Renal pelvis (tissue), 4 donors: ENCODE data around the gene ESPL1. TPM values are rescaled to one million over a fixed set of nuclear protein-coding genes. Genes with fewer than 3 reads are reported as not detected.
"Not testable (repeated sequence)": the region's sequence is repeated elsewhere in the genome, so short reads cannot be mapped to it uniquely, and the experiment has no call there.

Experiments used
- DNase-seq: peaks from one replicate; pipeline ENCODE4 v3.0.0-alpha.2; 2013
- polyA plus RNA-seq, 3 donors: library from polyadenylated mRNA; unstranded; fragments of 120-200 nt; gene quantifications; one replicate each; pipeline ENCODE4 v1.2.1, GENCODE V29; 2013; ENCODE audit not compliant: insufficient read length in 3 of 3

ESPL1 gene
- polyA plus RNA-seq, 3 donors, result 11.6 to 16.0 (median 14.3) TPM

DNA sequence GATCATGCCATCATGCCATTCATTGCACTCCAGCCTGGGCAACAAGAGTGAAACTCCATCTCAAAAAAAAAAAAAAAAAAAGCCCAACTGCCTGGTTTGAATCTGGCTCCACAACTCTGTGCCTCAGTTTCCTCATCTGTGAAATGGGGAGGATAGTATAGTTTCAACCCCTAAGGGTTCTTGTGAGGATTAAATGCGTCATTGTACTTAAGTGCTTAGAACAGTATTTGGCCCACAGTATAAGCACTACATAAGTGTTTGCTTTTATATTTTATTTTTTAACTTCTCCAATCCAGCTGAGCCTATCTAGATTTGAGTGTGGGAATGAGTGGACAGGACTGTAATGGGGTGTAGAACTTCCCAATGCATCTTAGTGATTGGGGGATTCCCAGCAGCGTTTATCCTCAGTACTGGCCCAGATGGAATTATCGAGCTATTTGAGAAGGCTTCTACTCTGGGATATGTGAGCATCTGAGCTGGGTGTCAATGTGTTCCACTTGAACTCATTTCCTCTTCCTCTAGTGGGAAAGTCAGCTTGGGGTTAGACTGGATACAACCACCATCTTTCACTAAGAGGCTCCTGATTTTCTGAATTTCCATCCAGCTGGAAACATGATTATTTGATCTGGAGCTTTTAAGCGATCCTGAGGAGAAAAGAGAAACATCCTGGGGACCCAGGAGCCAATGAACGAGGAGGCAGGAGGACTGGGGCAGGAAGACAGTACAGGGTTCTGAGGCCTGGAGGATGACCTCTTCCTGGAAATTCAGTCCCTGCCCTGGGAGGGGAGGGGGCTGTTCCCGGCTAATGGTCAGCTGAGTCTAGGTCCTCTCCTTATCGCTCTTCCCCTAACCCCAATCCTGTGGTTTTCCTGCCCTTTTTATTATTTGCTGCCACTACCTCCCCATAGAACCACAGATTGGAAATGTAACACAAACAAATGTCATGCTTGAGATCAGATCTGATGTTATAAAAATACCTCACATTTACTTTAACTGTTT lies 9.3 kb upstream of the ESPL1 start:
- DNase-seq, result no peak

DNA sequence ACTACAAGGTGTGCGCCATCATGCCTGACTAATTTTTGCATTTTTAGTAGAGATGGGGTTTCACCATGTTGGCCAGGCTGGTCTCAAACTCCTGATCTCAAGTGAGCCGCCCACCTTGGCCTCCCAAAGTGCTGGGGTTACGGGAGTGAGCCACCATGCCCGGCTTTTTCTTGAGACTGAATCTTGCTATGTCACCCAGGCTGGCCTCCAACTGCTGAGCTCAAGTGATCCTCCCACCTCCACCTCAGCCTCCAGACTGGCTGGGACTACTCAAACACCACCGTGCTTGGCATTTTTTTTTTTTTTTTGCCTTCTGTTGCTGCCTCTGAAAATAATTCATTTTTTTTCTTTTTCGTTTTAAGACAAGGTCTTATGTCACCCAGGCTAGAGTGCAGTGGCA lies 8.2 kb upstream of the ESPL1 start:
- no peak for DNase-seq

DNA sequence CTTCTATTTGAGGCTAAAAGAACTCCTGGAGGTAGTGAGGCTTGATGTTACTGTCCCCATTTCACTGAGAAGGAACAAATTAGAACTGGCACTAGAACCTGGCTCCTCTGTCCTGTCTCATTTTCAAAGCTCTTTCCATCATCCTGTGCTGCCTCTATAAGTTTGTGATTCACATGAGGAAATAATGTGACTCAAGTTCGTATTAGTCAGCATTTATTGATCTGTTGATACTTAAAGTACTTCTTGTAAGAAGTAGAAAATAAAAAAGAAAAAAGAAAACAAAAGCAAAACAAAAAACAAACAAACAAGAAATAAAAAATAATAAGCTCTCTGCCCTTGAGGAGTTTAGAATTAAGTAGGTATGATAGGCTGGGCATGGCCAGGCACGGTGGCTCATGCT lies 2.3 kb upstream of the ESPL1 start:
- no peak for DNase-seq

DNA sequence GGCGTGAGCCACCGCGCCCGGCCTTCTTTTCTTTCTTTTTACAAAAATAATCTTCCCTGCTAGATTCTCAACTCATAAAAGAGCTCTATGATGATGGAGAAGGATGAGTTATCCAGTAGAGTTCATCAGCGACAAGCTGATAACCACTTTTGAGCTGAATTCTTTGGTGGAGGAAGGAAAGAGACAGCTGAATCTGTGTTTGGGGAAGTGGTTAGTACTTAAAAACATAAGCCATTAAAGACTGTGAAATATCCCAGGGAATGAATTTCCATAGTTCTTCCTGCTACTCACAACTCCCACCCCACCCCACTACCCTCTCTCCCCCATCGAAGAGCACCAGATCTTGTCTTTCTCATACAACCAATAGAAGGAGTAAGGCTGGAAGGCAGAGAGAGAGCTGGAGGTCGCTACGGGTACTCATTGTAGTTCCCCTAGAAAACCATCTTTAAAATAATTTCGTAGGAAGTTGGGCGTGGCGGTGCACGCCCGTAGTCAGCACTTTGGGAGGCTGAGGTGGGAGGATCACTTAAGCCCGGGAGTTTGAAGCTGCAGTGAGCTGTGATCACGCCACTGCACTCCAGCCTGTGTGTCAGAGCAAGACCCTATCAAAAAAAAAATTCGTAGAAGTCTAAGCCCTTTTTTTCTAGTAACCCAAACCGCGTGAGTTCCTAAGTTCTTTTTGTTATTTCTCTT lies 647 bp upstream of the ESPL1 start:
- no peak for DNase-seq

DNA sequence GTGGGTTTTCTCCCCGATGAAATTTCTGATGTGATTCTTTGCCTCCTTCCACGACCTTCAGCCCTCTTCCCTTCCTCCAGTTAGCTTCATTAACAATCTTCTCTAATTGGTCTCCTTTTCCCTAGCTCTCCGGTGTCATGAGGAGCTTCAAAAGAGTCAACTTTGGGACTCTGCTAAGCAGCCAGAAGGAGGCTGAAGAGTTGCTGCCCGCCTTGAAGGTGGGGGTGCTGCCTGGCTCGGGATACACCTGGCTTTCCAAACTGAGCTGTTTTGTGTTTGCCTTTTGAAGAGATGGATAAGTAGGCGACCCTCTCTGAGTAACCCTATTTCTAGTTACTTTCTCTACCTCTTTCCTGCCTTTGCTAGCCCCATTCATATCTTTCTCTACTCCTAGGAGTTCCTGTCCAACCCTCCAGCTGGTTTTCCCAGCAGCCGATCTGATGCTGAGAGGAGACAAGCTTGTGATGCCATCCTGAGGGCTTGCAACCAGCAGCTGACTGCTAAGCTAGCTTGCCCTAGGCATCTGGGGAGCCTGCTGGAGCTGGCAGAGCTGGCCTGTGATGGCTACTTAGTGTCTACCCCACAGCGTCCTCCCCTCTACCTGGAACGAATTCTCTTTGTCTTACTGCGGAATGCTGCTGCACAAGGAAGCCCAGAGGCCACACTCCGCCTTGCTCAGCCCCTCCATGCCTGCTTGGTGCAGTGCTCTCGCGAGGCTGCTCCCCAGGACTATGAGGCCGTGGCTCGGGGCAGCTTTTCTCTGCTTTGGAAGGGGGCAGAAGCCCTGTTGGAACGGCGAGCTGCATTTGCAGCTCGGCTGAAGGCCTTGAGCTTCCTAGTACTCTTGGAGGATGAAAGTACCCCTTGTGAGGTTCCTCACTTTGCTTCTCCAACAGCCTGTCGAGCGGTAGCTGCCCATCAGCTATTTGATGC lies 797 bp downstream of the ESPL1 start:
- no peak for DNase-seq

DNA sequence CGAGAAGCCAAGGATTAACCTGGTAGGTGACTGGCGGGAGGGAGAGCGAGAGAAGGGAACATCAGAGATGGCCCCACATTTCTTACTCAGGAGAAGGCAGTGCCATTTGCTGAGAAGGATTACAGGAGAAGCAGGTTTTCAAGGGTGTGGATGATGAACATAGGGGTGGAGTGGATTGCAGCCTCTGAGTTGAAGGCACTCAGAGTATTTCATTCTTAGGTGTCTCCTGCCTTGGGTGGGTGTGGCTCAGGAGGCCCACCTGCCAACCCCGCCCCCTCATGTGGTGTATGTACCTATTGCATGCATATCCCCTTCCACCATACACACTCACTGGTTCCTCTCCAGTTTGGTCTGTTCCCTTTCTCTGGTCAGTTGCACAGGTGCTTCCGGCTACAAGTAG lies 6.3 kb downstream of the ESPL1 start:
- DNase-seq, result no peak

DNA sequence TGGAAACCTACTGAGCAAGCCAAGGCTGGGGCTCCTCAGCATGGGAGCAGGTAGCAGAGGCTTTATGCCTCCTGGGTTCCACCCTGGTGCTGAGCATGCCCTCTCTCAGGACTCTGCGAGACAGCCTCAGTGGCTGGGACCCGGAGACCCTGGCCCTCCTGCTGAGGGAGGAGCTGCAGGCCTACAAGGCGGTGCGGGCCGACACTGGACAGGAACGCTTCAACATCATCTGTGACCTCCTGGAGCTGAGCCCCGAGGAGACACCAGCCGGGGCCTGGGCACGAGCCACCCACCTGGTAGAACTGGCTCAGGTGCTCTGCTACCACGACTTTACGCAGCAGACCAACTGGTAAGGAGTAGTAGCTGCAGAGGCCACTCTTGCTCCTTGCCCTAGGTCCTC lies 8.4 kb downstream of the ESPL1 start:
- no peak for DNase-seq

DNA sequence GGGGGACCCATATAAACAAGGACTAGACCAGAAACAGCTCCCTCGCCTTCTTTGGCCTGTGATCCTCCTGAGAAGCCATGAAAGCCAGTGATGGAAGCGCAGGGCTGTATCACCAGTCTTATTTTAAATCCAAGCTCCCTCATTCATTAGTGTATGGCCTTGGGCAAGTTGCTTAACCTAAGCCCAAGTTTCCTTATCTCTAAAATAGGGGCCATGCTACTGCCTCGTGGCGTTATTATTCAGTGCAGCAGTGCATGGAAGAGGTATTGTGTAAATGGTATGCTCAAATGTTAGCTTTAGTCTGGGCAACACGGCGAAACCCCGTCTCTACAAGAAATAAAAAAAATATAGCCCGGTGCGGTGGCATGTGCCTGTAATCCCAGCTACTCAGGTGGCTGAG lies 9.9 kb downstream of the ESPL1 start:
- no peak for DNase-seq

DNA sequence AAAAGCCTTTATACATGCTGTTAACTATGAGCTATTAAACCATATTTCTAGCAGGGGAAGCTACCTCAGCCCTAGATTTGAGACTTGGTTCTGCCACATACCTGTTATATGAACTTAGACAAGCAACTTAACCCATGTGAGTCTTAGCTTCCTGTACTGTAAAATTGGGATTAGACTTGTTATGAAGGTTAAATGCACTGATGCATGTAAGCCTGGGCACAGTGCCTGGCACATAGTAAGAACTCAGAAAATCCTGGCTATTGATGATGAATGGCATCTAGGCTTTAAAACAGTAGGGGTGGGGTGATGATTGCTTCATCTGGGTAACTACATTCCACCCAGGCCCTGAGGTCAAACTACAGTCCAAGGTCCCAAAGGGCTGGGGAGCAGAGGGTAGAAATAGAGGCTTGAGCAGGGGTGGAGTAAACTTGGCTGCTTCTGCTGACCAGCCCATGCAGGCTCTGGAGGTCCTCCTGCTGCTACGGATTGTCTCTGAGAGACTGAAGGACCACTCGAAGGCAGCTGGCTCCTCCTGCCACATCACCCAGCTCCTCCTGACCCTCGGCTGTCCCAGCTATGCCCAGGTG lies 11.3 kb downstream of the ESPL1 start:
- no peak for DNase-seq

DNA sequence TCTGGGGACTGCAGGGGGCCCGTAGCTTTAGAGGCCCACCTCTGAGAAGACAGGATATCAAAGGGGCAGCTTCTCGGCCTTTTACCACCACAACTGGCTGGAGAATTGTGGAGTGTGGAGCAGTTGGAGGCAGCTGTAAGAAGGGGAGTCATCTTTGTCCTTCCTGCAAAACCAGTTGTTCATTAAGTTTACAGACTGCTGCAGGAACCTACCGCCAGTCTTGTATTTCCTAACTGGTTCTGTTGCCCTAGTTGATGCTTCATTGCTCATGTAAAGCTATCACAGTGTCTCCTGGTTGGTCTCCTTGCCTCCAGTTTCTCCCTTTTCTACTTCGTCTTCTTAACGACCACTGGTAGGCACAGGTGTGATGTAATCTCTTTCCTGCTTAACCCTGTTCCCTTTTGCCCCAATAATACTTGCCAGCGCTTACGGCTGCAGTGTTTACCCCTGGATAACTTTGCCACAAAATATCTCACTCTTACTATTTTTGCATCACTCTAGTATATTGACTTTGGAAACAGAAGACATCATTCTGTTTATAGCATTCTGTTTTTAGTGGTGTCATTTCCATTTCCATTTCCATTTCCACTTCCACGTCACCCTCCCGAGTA lies 11.9 kb downstream of the ESPL1 start:
- no peak for DNase-seq

DNA sequence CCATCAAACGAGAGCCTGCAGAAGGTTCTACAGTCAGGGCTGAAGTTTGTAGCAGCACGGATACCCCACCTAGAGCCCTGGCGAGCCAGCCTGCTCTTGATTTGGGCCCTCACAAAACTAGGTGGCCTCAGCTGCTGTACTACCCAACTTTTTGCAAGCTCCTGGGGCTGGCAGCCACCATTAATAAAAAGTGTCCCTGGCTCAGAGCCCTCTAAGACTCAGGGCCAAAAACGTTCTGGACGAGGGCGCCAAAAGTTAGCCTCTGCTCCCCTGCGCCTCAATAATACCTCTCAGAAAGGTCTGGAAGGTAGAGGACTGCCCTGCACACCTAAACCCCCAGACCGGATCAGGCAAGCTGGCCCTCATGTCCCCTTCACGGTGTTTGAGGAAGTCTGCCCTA lies 18.3 kb downstream of the ESPL1 start:
- no peak for DNase-seq

DNA sequence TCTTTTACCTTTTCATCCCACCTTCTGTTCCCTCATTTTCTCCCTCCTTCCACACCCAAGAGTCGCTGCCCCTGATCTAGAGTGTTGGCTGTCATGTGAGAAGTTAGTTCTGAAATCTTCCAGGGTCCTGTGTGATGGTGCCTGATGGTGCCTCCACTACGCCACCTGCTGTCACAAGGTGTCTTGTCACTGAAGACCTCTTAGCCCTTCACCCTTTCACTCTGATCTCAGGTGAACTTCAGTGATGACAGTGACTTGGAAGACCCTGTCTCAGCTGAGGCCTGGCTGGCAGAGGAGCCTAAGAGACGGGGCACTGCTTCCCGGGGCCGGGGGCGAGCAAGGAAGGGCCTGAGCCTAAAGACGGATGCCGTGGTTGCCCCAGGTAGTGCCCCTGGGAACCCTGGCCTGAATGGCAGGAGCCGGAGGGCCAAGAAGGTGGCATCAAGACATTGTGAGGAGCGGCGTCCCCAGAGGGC lies 19.7 kb downstream of the ESPL1 start:
- DNase-seq, result no peak

DNA sequence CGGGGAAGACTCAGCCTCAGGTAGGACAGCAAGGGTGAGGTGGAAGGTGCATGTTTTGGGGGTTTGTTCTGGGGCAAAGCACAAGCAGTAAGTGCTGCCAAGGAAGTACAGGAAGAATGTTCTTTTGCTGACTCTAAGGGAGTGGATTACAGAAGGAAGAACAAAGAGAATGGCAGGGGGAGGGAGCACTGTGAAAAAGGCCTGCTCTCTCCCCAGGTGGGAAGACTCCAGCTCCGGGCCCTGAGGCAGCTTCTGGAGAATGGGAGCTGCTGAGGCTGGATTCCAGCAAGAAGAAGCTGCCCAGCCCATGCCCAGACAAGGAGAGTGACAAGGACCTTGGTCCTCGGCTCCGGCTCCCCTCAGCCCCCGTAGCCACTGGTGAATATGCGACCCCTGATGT lies 20.2 kb downstream of the ESPL1 start:
- no peak for DNase-seq

DNA sequence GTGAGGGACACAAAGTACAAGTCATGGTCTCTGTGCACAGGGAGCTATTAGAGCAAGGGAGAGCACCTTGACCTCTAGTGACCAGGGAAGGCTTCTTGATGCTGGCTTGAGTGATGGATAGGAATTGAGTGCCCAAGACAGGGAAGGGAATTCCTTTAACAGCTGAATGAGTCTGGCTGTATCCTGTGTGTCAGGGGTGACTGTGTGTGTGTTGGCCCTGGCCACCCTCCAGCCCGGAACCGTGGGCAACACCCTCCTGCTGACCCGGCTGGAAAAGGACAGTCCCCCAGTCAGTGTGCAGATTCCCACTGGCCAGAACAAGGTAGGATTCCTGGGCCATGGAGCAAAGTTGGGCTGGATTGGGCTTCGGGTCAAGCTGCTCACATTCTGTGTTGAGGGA lies 21.8 kb downstream of the ESPL1 start:
- DNase-seq, result no peak

DNA sequence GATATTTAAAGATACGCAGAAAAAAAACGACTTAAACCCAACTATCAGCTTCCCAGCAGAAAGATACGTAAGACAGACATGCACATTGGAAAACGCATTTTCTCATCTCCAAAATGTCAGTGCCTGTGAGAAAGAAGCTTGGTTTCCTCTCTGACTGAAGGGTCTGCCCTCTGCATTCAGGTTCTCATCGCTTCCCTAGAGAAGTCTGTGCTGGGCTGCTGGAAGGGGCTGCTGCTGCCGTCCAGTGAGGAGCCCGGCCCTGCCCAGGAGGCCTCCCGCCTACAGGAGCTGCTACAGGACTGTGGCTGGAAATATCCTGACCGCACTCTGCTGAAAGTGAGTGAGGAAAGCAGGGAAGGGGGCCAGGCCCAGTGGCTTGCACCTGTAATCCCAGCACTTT lies 22.6 kb downstream of the ESPL1 start:
- no peak for DNase-seq

DNA sequence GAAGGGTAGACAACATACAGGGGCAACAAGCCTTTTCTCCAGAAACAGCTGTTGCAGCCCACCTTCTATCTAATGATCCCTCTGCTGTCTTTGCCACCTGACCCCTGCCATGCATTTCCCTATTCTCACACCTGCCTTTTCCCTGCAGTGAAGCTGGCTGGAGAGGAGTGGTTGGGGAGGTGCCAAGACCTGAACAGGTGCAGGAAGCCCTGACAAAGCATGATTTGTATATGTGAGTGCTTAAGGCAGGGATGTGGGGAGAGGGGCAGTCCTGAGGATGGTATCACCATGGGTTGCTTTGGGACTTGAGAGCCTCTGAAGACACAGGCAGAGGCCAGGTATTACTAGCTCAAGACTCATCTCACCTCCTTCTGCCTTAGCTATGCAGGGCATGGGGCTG lies 24.3 kb downstream of the ESPL1 start:
- no peak for DNase-seq

DNA sequence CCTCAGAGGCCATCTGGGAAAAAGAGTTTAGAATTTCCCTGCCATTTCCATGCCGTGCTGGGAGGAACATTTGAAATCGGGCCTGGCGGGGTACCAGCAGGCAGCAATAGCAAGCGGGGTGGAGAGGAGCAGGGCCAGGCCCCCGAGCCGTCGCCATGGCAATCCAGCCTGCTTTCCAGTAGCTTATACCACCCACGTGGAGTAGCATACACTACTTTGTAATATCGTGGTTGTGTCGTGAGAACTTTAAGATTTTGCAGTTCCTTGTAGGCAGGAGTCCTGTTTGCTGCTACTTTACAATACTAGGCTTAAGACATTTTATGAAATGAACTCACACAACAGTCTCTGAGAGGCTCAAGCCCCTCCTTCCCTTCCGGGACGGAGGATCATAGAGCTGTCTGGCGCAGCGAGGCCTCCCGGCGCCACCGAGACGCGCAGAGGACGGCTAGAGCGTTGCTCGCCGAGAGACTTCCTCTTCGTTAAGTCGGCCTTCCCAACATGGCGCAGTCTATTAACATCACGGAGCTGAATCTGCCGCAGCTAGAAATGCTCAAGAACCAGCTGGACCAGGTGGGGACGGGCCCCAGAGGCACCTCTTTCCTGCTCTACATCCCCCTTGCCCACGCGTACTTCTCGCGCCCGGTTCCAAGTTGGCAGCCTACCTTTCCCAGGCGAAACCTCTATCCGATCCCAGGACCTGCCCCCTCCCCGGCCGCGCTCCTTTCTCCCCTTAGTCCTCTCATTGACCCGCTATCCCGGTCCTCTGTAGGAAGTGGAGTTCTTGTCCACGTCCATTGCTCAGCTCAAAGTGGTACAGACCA lies 27.2 kb downstream of the ESPL1 start, which contains the start of gene PFDN5:
Gene PFDN5, plus strand, starts transcription at position 473 of the 821 bp plus-strand sequence. Its CDS starts 26 bp downstream, at position 499.
- peak; percentile 86 for DNase-seq

DNA sequence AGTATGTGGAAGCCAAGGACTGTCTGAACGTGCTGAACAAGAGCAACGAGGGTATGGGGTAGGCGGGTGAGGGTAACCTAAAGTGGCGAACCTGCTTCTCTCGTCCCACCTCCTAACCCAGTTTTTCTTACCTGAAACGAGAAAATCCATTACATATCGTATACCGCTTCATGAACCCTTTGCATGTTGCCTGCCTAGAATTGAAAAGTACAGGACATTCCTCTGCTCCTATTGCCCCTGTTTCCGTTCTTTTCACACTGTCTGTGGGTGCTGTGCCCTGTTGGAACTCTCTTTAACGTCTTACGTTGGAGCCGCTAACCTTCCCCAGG lies 27.8 kb downstream of the ESPL1 start:
- DNase-seq, result no peak

DNA sequence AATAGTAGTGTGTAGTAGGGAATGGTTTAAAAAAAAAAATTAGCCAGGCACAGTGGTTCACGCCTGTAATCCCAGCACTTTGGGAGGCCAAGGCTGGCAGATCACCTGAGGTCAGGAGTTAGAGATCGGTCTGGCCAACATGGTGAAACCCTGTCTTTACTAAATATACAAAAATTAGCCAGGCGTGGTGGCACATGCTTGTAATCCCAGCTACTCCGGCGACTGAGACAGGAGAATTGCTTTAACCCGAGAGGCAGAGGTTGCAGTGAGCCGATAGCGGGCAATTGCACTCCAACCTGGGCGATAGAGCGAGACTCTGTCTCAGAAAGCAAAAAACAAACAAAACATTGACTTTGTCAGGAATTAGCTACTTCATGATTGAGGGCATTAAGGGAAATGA lies 29.0 kb downstream of the ESPL1 start:
- DNase-seq, result not testable (repeated sequence)

DNA sequence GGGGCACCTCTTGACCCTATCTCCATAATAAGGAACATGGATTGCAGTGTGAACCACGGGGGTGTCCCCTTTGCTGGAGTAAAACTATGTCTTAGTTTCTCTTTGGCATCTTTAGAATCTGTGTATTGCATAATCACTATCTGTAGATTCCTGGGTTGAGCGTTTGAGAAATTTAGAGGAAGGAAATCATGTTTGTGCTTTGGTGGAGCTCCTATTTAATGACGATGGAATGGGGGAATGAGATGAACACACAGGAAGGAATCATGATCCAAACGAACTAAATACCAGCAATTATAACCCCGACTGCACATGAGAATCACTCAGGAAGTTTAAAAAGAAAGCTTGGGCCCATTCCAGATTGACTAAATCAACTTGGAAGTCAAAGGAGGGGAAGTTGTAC lies 30.1 kb downstream of the ESPL1 start:
- DNase-seq, result no peak
